ENCODE results near the gene ITSN1.

Gene ITSN1

GRCh38 chr21:33739701-33740100 is 97.4 kb downstream of the ITSN1 start:
- no peak overlapping the region for H3K27ac ChIP-seq (ENCODE audit: insufficient read depth, low read length, poor library complexity, severe bottlenecking)
- no peaks in the 10 kb centered on the region for H3K27me3 ChIP-seq (replicated peaks; ENCODE audit: control insufficient read depth, insufficient read depth, low read length, poor library complexity, severe bottlenecking)
- no peaks in the 10 kb centered on the region for H3K4me1 ChIP-seq (ENCODE audit: control insufficient read depth, insufficient read depth, low read length, poor library complexity, severe bottlenecking)
- DNase-seq, result no peak
- no peaks in the 10 kb centered on the region for H3K36me3 ChIP-seq (ENCODE audit: control insufficient read depth, insufficient read depth, low read length)
- no peak overlapping the region for H3K4me3 ChIP-seq (ENCODE audit: insufficient read depth, low read depth, low read length, poor library complexity, severe bottlenecking)
- no peaks in the 10 kb centered on the region for H3K9me3 ChIP-seq (ENCODE audit: control insufficient read depth, low read length)

GRCh38 chr21:33747420-33747819 is 105.1 kb downstream of the ITSN1 start:
- no peak for DNase-seq
- Histone ChIP-seq H3K36me3 (ENCODE audit: control insufficient read depth, insufficient read depth, low read length) (no peaks in the 10 kb centered on the region), H3K4me3 (ENCODE audit: insufficient read depth, low read depth, low read length, poor library complexity, severe bottlenecking) (no peak overlapping the region), H3K27me3 (replicated peaks; ENCODE audit: control insufficient read depth, insufficient read depth, low read length, poor library complexity, severe bottlenecking) (no peaks in the 10 kb centered on the region), H3K9me3 (ENCODE audit: control insufficient read depth, low read length) (peaks cover 5% of the 10 kb centered on the region), H3K4me1 (ENCODE audit: control insufficient read depth, insufficient read depth, low read length, poor library complexity, severe bottlenecking) (no peaks in the 10 kb centered on the region), H3K27ac (ENCODE audit: insufficient read depth, low read length, poor library complexity, severe bottlenecking) (no peak overlapping the region)

DNA sequence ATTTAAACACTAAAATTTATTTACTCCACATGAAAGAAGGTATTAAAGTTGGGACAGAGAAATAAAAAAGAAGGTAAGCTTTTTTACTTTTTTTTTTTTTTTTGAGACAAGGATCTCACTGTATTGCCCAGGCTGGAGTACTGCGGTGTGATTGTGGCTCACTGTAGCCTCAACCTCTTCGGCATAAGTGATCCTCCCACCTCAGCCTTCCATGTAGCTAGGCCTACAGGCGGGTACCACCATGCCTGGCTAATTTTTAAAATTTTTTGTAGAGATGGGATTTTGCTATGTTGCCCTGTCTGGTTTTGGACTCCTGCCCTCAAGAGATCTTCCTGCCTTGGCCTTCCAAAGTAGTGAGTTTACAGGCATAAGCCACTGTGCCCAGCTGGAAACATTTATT is 106.6 kb downstream of the ITSN1 start:
- H3K27me3 ChIP-seq (replicated peaks; ENCODE audit: control insufficient read depth, insufficient read depth, low read length, poor library complexity, severe bottlenecking), result no peaks in the 10 kb centered on the region
- no peak for DNase-seq
- H3K4me3 ChIP-seq (ENCODE audit: insufficient read depth, low read depth, low read length, poor library complexity, severe bottlenecking), result no peak overlapping the region

DNA sequence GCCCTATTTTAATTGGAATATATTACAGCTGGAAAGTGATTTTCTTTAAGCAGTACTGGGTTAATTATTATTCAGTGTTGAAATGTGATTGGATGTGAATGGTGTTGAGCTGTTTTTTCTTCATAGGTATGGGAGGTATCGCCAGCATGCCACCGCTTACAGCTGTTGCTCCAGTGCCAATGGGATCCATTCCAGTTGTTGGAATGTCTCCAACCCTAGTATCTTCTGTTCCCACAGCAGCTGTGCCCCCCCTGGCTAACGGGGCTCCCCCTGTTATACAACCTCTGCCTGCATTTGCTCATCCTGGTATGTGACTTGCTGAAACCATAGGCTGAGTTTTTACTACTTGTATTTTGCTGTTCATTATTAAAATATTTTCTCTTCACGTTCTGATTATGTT is 107.7 kb downstream of the ITSN1 start:
- Histone ChIP-seq H3K36me3 (ENCODE audit: control insufficient read depth, insufficient read depth, low read length) (no peaks in the 10 kb centered on the region), H3K27ac (ENCODE audit: insufficient read depth, low read length, poor library complexity, severe bottlenecking) (no peak overlapping the region), H3K9me3 (ENCODE audit: control insufficient read depth, low read length) (peaks cover 5% of the 10 kb centered on the region), H3K4me3 (ENCODE audit: insufficient read depth, low read depth, low read length, poor library complexity, severe bottlenecking) (no peak overlapping the region), H3K4me1 (ENCODE audit: control insufficient read depth, insufficient read depth, low read length, poor library complexity, severe bottlenecking) (no peaks in the 10 kb centered on the region), H3K27me3 (replicated peaks; ENCODE audit: control insufficient read depth, insufficient read depth, low read length, poor library complexity, severe bottlenecking) (no peaks in the 10 kb centered on the region)
- DNase-seq, result no peak

More for the DNA sequence above, 106.6 kb downstream of the ITSN1 start:
- Histone ChIP-seq H3K27ac (ENCODE audit: insufficient read depth, low read length, poor library complexity, severe bottlenecking) (no peak overlapping the region), H3K9me3 (ENCODE audit: control insufficient read depth, low read length) (peaks cover 5% of the 10 kb centered on the region), H3K36me3 (ENCODE audit: control insufficient read depth, insufficient read depth, low read length) (no peaks in the 10 kb centered on the region), H3K4me1 (ENCODE audit: control insufficient read depth, insufficient read depth, low read length, poor library complexity, severe bottlenecking) (no peaks in the 10 kb centered on the region)

DNA sequence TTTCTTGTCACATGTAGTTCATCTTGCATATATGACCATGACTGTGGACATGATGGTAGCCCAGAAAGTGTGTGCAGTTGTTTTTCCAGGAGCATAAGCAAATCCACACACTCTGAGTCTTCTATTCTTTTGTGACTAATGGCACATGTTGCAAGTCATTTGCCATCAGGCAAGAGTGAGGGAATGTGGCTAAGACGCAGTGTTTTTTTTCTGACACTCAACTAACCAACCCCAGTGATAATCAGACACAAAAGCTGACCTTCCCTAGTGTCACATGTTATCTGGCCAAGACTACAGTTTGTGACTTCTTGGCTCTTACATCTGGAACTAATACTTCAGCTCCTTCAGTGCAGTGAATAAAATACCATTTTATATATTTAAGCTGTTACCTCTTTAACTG is 108.8 kb downstream of the ITSN1 start:
- H3K27ac ChIP-seq (ENCODE audit: insufficient read depth, low read length, poor library complexity, severe bottlenecking), result no peak overlapping the region
- no peak overlapping the region for H3K4me3 ChIP-seq (ENCODE audit: insufficient read depth, low read depth, low read length, poor library complexity, severe bottlenecking)

GRCh38 chr21:33751533-33751932 is 109.2 kb downstream of the ITSN1 start:
- H3K4me1 ChIP-seq (ENCODE audit: control insufficient read depth, insufficient read depth, low read length, poor library complexity, severe bottlenecking), result no peaks in the 10 kb centered on the region
- no peaks in the 10 kb centered on the region for H3K27me3 ChIP-seq (replicated peaks; ENCODE audit: control insufficient read depth, insufficient read depth, low read length, poor library complexity, severe bottlenecking)
- peaks cover 5% of the 10 kb centered on the region for H3K9me3 ChIP-seq (ENCODE audit: control insufficient read depth, low read length)
- H3K27ac ChIP-seq (ENCODE audit: insufficient read depth, low read length, poor library complexity, severe bottlenecking), result no peak overlapping the region
- H3K4me3 ChIP-seq (ENCODE audit: insufficient read depth, low read depth, low read length, poor library complexity, severe bottlenecking), result no peak overlapping the region
- H3K36me3 ChIP-seq (ENCODE audit: control insufficient read depth, insufficient read depth, low read length), result no peaks in the 10 kb centered on the region
- DNase-seq, result no peak

More for the DNA sequence above, 108.8 kb downstream of the ITSN1 start:
- H3K9me3 ChIP-seq (ENCODE audit: control insufficient read depth, low read length), result peaks cover 5% of the 10 kb centered on the region
- no peaks in the 10 kb centered on the region for H3K27me3 ChIP-seq (replicated peaks; ENCODE audit: control insufficient read depth, insufficient read depth, low read length, poor library complexity, severe bottlenecking)
- H3K4me1 ChIP-seq (ENCODE audit: control insufficient read depth, insufficient read depth, low read length, poor library complexity, severe bottlenecking), result no peaks in the 10 kb centered on the region
- DNase-seq, result no peak
- no peaks in the 10 kb centered on the region for H3K36me3 ChIP-seq (ENCODE audit: control insufficient read depth, insufficient read depth, low read length)

GRCh38 chr21:33752260-33752659 is 110.0 kb downstream of the ITSN1 start:
- DNase-seq, result no peak
- no peak overlapping the region for H3K27ac ChIP-seq (ENCODE audit: insufficient read depth, low read length, poor library complexity, severe bottlenecking)
- no peaks in the 10 kb centered on the region for H3K36me3 ChIP-seq (ENCODE audit: control insufficient read depth, insufficient read depth, low read length)
- no peak overlapping the region for H3K4me3 ChIP-seq (ENCODE audit: insufficient read depth, low read depth, low read length, poor library complexity, severe bottlenecking)
- no peaks in the 10 kb centered on the region for H3K27me3 ChIP-seq (replicated peaks; ENCODE audit: control insufficient read depth, insufficient read depth, low read length, poor library complexity, severe bottlenecking)
- H3K9me3 ChIP-seq (ENCODE audit: control insufficient read depth, low read length), result peaks cover 3% of the 10 kb centered on the region
- H3K4me1 ChIP-seq (ENCODE audit: control insufficient read depth, insufficient read depth, low read length, poor library complexity, severe bottlenecking), result no peaks in the 10 kb centered on the region

GRCh38 chr21:33753886-33754285 is 111.6 kb downstream of the ITSN1 start:
- H3K27me3 ChIP-seq (replicated peaks; ENCODE audit: control insufficient read depth, insufficient read depth, low read length, poor library complexity, severe bottlenecking), result no peaks in the 10 kb centered on the region
- no peak for DNase-seq
- H3K4me3 ChIP-seq (ENCODE audit: insufficient read depth, low read depth, low read length, poor library complexity, severe bottlenecking), result no peak overlapping the region
- H3K36me3 ChIP-seq (ENCODE audit: control insufficient read depth, insufficient read depth, low read length), result no peaks in the 10 kb centered on the region
- no peaks in the 10 kb centered on the region for H3K9me3 ChIP-seq (ENCODE audit: control insufficient read depth, low read length)
- H3K4me1 ChIP-seq (ENCODE audit: control insufficient read depth, insufficient read depth, low read length, poor library complexity, severe bottlenecking), result no peaks in the 10 kb centered on the region
- H3K27ac ChIP-seq (ENCODE audit: insufficient read depth, low read length, poor library complexity, severe bottlenecking), result no peak overlapping the region

DNA sequence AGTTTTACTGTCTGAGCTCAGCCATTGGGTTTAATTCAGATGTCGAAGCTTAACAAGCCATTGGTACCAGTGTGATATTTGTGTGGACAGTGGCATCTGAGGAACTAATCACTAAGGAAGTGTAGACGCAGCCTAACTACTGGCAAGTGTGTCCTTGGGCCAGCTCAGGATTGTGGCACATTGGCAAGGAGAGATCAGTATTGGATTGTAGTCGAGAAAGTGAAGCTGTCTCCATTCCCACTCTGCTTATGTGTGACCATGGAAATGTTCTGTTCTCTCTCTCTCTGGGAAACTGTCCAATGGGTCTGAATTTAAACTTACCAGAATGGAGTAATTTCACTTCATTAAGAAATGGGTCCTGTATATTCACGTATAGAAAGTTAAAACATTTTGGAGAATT is 112.2 kb downstream of the ITSN1 start:
- no peak for DNase-seq
- H3K9me3 ChIP-seq (ENCODE audit: control insufficient read depth, low read length), result no peaks in the 10 kb centered on the region

GRCh38 chr21:33755354-33755753 is 113.1 kb downstream of the ITSN1 start:
- Histone ChIP-seq H3K4me1 (ENCODE audit: control insufficient read depth, insufficient read depth, low read length, poor library complexity, severe bottlenecking) (no peaks in the 10 kb centered on the region), H3K27me3 (replicated peaks; ENCODE audit: control insufficient read depth, insufficient read depth, low read length, poor library complexity, severe bottlenecking) (no peaks in the 10 kb centered on the region), H3K9me3 (ENCODE audit: control insufficient read depth, low read length) (no peaks in the 10 kb centered on the region), H3K27ac (ENCODE audit: insufficient read depth, low read length, poor library complexity, severe bottlenecking) (no peak overlapping the region), H3K36me3 (ENCODE audit: control insufficient read depth, insufficient read depth, low read length) (no peaks in the 10 kb centered on the region), H3K4me3 (ENCODE audit: insufficient read depth, low read depth, low read length, poor library complexity, severe bottlenecking) (no peak overlapping the region)
- no peak for DNase-seq

More for the DNA sequence above, 112.2 kb downstream of the ITSN1 start:
- Histone ChIP-seq H3K27me3 (replicated peaks; ENCODE audit: control insufficient read depth, insufficient read depth, low read length, poor library complexity, severe bottlenecking) (no peaks in the 10 kb centered on the region), H3K36me3 (ENCODE audit: control insufficient read depth, insufficient read depth, low read length) (no peaks in the 10 kb centered on the region), H3K4me3 (ENCODE audit: insufficient read depth, low read depth, low read length, poor library complexity, severe bottlenecking) (no peak overlapping the region), H3K27ac (ENCODE audit: insufficient read depth, low read length, poor library complexity, severe bottlenecking) (no peak overlapping the region), H3K4me1 (ENCODE audit: control insufficient read depth, insufficient read depth, low read length, poor library complexity, severe bottlenecking) (no peaks in the 10 kb centered on the region)
